SU-DHL-6 (cell line): ENCODE results near the gene GMDS.

Experiments used
- H2AFZ ChIP-seq: fragments of 200-600 bp; sonication (generic); 2 replicates; pipeline ENCODE4 v1.6.1; 2014; ENCODE audit warnings: low read depth, mild to moderate bottlenecking, moderate library complexity, mixed read lengths, antibody characterized with exemption, low read length; ENCODE audit not compliant: severe bottlenecking
- H3F3A ChIP-seq: fragments of 200-600 bp; shearing (Covaris generic); 2 replicates; pipeline ENCODE4 v1.6.0; 2016; ENCODE audit warnings: antibody characterized with exemption, mild to moderate bottlenecking; ENCODE audit not compliant: insufficient read depth
- H3K27ac ChIP-seq: fragments of 200-600 bp; sonication (generic); 2 replicates; pipeline ENCODE4 v1.5.1; 2016; ENCODE audit warnings: low read depth, mild to moderate bottlenecking, low read length, moderate library complexity, mixed read lengths
- H3K27me3 ChIP-seq: fragments of 200-600 bp; sonication (generic), shearing (Covaris generic); 2 replicates; pipeline ENCODE4 v1.6.0; 2014; ENCODE audit warnings: mild to moderate bottlenecking, low read length
- H3K36me3 ChIP-seq: fragments of 200-600 bp; sonication (generic); 2 replicates; pipeline ENCODE4 v1.6.1; 2014; ENCODE audit warnings: mild to moderate bottlenecking, low read length, mixed read lengths
- H3K4me2 ChIP-seq: fragments of 300-600, 200-600 bp; shearing (Covaris generic), sonication (generic); 2 replicates; pipeline ENCODE4 v1.6.0; 2014; ENCODE audit warnings: low read length, low read depth, mild to moderate bottlenecking; ENCODE audit not compliant: poor library complexity, severe bottlenecking
- H3K4me3 ChIP-seq: fragments of 200-600 bp; sonication (generic); 2 replicates; pipeline ENCODE4 v1.5.1; 2014; ENCODE audit warnings: antibody characterized with exemption, low read length, mild to moderate bottlenecking, mixed read lengths; ENCODE audit not compliant: insufficient read depth, poor library complexity, severe bottlenecking
- H3K79me2 ChIP-seq: fragments of 200-600 bp; sonication (generic); 2 replicates; pipeline ENCODE4 v1.6.1; 2014; ENCODE audit warnings: mild to moderate bottlenecking, low read length, moderate library complexity; ENCODE audit not compliant: insufficient read depth
- H3K9ac ChIP-seq: fragments of 200-600 bp; sonication (generic); 2 replicates; pipeline ENCODE4 v1.7.0; 2014; ENCODE audit warnings: mild to moderate bottlenecking, low read length
- H3K9me2 ChIP-seq: fragments of 200-600 bp; sonication (generic); replicated peaks from 2 replicates; pipeline ENCODE4 v1.6.1; 2014; ENCODE audit warnings: low read length; ENCODE audit not compliant: insufficient read depth
- H3K9me3 ChIP-seq: fragments of 200-600 bp; sonication (generic); 2 replicates; pipeline ENCODE4 v1.6.1; 2014; ENCODE audit warnings: low read length, mixed read lengths; ENCODE audit not compliant: insufficient read depth
- H4K20me1 ChIP-seq: fragments of 200-600 bp; sonication (generic); 2 replicates; pipeline ENCODE4 v1.6.1; 2014; ENCODE audit warnings: low read depth, mild to moderate bottlenecking, antibody characterized with exemption, low read length, moderate library complexity, mixed read lengths
- EZH2phosphoT487 ChIP-seq: fragments of 200-600 bp; sonication (generic), shearing (Covaris generic); conservative IDR thresholded peaks from 2 replicates; pipeline ENCODE4 v1.6.1; 2018; ENCODE audit warnings: mild to moderate bottlenecking, antibody characterized with exemption, low read length, moderate library complexity, mixed read lengths
- TF ChIP-seq, protein P1 (sequence below): fragments of 200-600 bp; sonication (generic); IDR thresholded peaks from one replicate; pipeline ENCODE4 v1.5.1; 2017; ENCODE audit warnings: antibody characterized with exemption, mild to moderate bottlenecking, low read length, moderate library complexity; ENCODE audit not compliant: insufficient read depth, poor library complexity, severe bottlenecking

The GMDS gene

DNA sequence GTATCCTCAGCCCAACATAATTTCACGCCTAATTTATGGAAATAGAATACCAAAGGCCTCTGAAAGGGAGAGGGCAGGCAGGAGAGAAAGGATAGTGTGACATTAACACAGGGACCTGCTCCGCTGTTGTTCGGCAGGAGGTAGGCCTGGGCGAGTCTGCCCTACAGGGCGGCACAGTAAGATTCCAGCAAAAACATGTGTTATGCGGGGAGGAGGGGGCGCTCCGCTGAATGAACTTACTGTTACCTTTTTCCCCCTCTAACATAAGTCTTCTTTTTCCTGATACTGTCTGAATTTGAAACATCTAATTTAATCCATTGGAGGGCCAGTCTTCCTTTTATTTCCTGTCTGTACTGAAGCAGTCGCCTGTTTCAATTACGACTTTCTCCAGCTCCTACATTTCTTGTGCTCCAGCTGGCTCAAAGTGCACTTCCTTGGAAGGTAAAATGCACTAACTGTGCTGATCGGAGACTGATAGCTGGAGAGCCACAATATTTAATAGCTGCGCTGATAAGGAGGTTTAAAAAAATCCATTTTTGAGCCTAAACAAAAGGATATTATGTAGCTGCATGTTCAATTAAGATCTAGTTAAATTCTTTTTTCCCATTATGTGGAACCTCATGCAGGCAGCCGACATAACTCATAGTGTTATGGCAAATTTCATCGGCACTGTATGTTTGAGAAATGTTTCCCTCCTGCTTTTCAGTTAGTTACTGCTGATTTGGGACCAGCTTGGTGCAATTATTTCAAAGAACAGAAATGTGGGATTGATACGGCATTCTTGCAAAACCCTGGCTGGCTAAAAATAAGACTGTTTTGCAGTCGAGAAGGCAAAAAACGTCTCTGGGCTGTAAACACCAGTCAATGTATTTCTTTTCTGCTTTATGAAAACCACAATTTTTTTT lies 442.7 kb downstream of the GMDS start:
- H3K36me3 ChIP-seq = no peaks in the 10 kb centered on the region
- no peaks in the 10 kb centered on the region for H3K79me2 ChIP-seq
- no peaks in the 10 kb centered on the region for H3K9me3 ChIP-seq
- TF ChIP-seq, protein P1, sequence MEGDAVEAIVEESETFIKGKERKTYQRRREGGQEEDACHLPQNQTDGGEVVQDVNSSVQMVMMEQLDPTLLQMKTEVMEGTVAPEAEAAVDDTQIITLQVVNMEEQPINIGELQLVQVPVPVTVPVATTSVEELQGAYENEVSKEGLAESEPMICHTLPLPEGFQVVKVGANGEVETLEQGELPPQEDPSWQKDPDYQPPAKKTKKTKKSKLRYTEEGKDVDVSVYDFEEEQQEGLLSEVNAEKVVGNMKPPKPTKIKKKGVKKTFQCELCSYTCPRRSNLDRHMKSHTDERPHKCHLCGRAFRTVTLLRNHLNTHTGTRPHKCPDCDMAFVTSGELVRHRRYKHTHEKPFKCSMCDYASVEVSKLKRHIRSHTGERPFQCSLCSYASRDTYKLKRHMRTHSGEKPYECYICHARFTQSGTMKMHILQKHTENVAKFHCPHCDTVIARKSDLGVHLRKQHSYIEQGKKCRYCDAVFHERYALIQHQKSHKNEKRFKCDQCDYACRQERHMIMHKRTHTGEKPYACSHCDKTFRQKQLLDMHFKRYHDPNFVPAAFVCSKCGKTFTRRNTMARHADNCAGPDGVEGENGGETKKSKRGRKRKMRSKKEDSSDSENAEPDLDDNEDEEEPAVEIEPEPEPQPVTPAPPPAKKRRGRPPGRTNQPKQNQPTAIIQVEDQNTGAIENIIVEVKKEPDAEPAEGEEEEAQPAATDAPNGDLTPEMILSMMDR = no peak
- no peak for TF ChIP-seq EZH2phosphoT487
- H3K27me3 ChIP-seq = no peaks in the 10 kb centered on the region
- no peak overlapping the region for H3K27ac ChIP-seq
- H3K9me2 ChIP-seq = no peaks in the 10 kb centered on the region
- H3F3A ChIP-seq = 0 out of 2 replicates have a peak, but pooled peaks cover 3% of the 10 kb centered on the region
- no peak overlapping the region for H3K9ac ChIP-seq
- no peak overlapping the region for H3K4me2 ChIP-seq
- no peak overlapping the region for H2AFZ ChIP-seq
- no peaks in the 10 kb centered on the region for H4K20me1 ChIP-seq
- no peak overlapping the region for H3K4me3 ChIP-seq

DNA sequence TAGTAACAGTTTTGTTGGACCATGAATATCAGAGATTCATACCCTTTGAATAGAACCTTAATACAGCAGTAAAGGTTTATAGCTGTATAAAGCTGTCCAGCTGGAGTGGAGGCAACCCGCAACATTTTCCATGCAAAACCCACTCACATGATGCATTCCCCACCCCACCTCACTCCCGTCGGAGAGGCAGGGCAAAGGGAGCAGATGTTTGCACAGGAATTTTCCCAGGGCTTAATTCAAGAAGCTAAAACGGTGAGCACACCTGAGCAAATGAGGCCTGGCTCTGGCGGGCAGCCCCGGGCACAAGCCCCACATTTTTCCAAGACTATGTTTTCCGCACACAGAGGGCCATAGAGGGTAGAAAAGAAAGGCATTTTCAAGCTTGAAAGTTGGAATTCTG lies 444.0 kb downstream of the GMDS start:
- no peaks in the 10 kb centered on the region for H3K27me3 ChIP-seq
- H3K9me3 ChIP-seq = no peaks in the 10 kb centered on the region
- no peak overlapping the region for H2AFZ ChIP-seq
- no peak overlapping the region for H3K4me3 ChIP-seq
- H4K20me1 ChIP-seq = no peaks in the 10 kb centered on the region
- H3K27ac ChIP-seq = no peak overlapping the region
- H3K9me2 ChIP-seq = no peaks in the 10 kb centered on the region
- no peak overlapping the region for H3K9ac ChIP-seq
- 0 out of 2 replicates have a peak, but pooled peaks cover 3% of the 10 kb centered on the region for H3F3A ChIP-seq
- no peaks in the 10 kb centered on the region for H3K79me2 ChIP-seq
- TF ChIP-seq, protein P1 = no peak
- no peak for TF ChIP-seq EZH2phosphoT487
- no peaks in the 10 kb centered on the region for H3K36me3 ChIP-seq
- no peak overlapping the region for H3K4me2 ChIP-seq

DNA sequence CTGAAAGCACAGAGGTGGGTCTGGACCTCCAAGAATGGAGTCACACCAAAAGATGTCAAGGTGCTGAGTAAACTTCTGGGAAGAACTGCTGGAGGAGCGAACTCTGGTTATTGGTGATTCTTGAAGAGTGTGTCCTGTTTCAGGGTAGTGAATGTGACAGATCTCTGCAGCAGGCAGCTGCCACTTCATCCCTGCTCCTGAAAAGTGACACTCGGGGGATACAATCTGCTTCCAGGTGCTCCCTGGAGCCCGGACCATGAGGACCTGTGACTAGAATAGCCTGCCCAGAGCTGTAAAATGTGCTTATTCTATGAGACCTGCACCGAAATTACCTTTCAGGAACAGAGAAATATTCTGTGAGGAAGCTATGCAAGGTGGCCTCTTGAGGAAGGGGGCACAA lies 444.6 kb downstream of the GMDS start:
- Histone ChIP-seq H3K9me3 (no peaks in the 10 kb centered on the region), H4K20me1 (no peaks in the 10 kb centered on the region), H3K79me2 (no peaks in the 10 kb centered on the region), H3K27me3 (no peaks in the 10 kb centered on the region), H3K4me2 (no peak overlapping the region), H2AFZ (no peak overlapping the region), H3K36me3 (no peaks in the 10 kb centered on the region), H3K27ac (no peak overlapping the region), H3K4me3 (no peak overlapping the region), H3F3A (0 out of 2 replicates have a peak, but pooled peaks cover 3% of the 10 kb centered on the region), H3K9me2 (no peaks in the 10 kb centered on the region), H3K9ac (no peak overlapping the region)
- TF ChIP-seq EZH2phosphoT487 = no peak
- TF ChIP-seq, protein P1 = no peak
